ENCODE results near the gene XPNPEP3. TPM values are rescaled to one million over a fixed set of nuclear protein-coding genes. Genes with fewer than 3 reads are reported as not detected.
A peak's percentile ranks its signal among the peaks of the same experiment; 100 is the strongest.

Gene XPNPEP3
- polyA plus RNA-seq, 1 donor (not counting 4 experiments of a cell fraction or from before 2014, with no cell fraction given): 21.1 TPM

DNA sequence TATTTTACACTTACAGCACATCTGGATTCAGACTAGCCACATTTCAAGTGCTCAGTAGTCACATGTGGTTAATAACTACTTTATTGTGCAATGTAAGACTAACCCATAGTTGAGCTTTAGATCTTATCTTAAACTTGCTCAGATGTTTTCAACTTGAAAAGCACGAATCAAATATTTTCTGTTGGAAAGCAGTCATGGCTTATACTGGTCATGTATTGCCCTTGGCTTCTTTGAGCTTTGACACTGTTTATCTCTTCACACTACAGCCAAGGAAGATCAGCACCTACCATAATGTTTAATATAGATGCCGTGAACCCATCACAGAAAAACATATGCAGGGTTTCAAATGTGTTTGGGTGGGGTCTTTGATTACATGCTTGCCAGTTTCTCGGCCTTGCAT, 98.6 kb downstream of the XPNPEP3 start:
- dilution Hi-C loops (cut with MboI; ENCODE audit: extremely low pct_ligation_motif_present, low sequenced_read_pairs): no loop called here
- H3K79me2 ChIP-seq (ENCODE audit: control insufficient read depth, insufficient read depth, low read length): peaks cover 83% of the 10 kb centered on the region
- H3K9me3 ChIP-seq (ENCODE audit: control insufficient read depth, low read depth, low read length): no peaks in the 10 kb centered on the region
- no peak overlapping the region for H3K9ac ChIP-seq (ENCODE audit: control insufficient read depth, extremely low read depth, insufficient read depth, low read length)
- H3K4me2 ChIP-seq (ENCODE audit: control insufficient read depth, extremely low read depth, insufficient read depth, low read depth, low read length): no peak overlapping the region
- no peak for TF ChIP-seq EZH2 (IDR thresholded peaks at IDR 0.05; ENCODE audit: low read length)
- TF ChIP-seq, protein P1, sequence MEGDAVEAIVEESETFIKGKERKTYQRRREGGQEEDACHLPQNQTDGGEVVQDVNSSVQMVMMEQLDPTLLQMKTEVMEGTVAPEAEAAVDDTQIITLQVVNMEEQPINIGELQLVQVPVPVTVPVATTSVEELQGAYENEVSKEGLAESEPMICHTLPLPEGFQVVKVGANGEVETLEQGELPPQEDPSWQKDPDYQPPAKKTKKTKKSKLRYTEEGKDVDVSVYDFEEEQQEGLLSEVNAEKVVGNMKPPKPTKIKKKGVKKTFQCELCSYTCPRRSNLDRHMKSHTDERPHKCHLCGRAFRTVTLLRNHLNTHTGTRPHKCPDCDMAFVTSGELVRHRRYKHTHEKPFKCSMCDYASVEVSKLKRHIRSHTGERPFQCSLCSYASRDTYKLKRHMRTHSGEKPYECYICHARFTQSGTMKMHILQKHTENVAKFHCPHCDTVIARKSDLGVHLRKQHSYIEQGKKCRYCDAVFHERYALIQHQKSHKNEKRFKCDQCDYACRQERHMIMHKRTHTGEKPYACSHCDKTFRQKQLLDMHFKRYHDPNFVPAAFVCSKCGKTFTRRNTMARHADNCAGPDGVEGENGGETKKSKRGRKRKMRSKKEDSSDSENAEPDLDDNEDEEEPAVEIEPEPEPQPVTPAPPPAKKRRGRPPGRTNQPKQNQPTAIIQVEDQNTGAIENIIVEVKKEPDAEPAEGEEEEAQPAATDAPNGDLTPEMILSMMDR (optimal IDR thresholded peaks at IDR 0.05 in 1 of 3, IDR thresholded peaks at IDR 0.05 in 1 of 3, conservative IDR thresholded peaks at IDR 0.05 in 1 of 3; ENCODE audit: extremely low read depth in 1 of 3, insufficient read depth in 2 of 3, low read length in 3 of 3): no peak
- no peaks in the 10 kb centered on the region for H3K27me3 ChIP-seq (ENCODE audit: control insufficient read depth, extremely low read depth, insufficient read depth, low read length)
- H3K4me3 ChIP-seq (ENCODE audit: control insufficient read depth in 2 of 3, extremely low read depth in 1 of 3, insufficient read depth in 2 of 3, low read depth in 1 of 3, low read length in 3 of 3): no peak overlapping the region
- peaks cover 4 to 21% of the 10 kb centered on the region in 2 experiments for H3K36me3 ChIP-seq (ENCODE audit: control insufficient read depth in 2 of 2, extremely low read depth in 1 of 2, insufficient read depth in 2 of 2, low read length in 2 of 2)
- FAIRE-seq: no peak
- no peak for DNase-seq (ENCODE audit: low read depth, low spot score)
- H3K27ac ChIP-seq (ENCODE audit: control insufficient read depth, insufficient read depth, low read length): peak overlapping the region; percentile 20
- no peaks in the 10 kb centered on the region for H3K9me1 ChIP-seq (ENCODE audit: control insufficient read depth, extremely low read depth, insufficient read depth, low read length)
- peaks cover 3% of the 10 kb centered on the region for H4K20me1 ChIP-seq (ENCODE audit: control insufficient read depth, extremely low read depth, insufficient read depth, low read length)
- H2AFZ ChIP-seq (ENCODE audit: control insufficient read depth, low read length): no peak overlapping the region
- H3K4me1 ChIP-seq (ENCODE audit: control insufficient read depth, extremely low read depth, insufficient read depth, low read length): peaks cover 18% of the 10 kb centered on the region

DNA sequence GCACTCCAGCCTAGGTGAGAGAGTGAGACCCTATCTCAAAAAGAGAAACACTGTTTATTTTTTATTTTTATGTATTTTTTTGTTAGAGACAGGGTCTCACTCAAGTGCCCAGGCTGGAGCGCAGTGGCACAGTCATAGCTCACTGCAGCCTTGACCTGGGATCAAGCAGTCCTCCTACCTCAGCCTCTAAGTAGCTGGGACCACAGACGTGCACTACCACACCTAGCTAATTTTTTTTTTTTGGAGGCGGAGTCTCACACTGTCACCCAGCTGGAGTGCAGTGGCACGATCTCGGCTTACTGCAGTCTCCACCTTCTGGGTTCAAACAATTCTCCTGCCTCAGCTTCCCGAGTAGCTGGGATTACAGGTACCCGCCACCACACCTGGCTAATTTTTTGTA, 100.7 kb downstream of the XPNPEP3 start:
- no peak for TF ChIP-seq EZH2 (IDR thresholded peaks at IDR 0.05; ENCODE audit: low read length)
- TF ChIP-seq, protein P1 (optimal IDR thresholded peaks at IDR 0.05 in 1 of 3, IDR thresholded peaks at IDR 0.05 in 1 of 3, conservative IDR thresholded peaks at IDR 0.05 in 1 of 3; ENCODE audit: extremely low read depth in 1 of 3, insufficient read depth in 2 of 3, low read length in 3 of 3): no peak
- FAIRE-seq: no peak
- H2AFZ ChIP-seq (ENCODE audit: control insufficient read depth, low read length): no peak overlapping the region

More for the DNA sequence above, 100.7 kb downstream of the XPNPEP3 start:
- dilution Hi-C loops (cut with MboI; ENCODE audit: extremely low pct_ligation_motif_present, low sequenced_read_pairs): no loop called here
- H3K4me1 ChIP-seq (ENCODE audit: control insufficient read depth, extremely low read depth, insufficient read depth, low read length): peaks cover 15% of the 10 kb centered on the region
- no peaks in the 10 kb centered on the region for H3K9me1 ChIP-seq (ENCODE audit: control insufficient read depth, extremely low read depth, insufficient read depth, low read length)
- no peak overlapping the region for H3K4me2 ChIP-seq (ENCODE audit: control insufficient read depth, extremely low read depth, insufficient read depth, low read depth, low read length)
- peaks cover 86% of the 10 kb centered on the region for H3K79me2 ChIP-seq (ENCODE audit: control insufficient read depth, insufficient read depth, low read length)
- no peak for DNase-seq (ENCODE audit: low read depth, low spot score)
- H3K27ac ChIP-seq (ENCODE audit: control insufficient read depth, insufficient read depth, low read length): no peak overlapping the region
- H3K4me3 ChIP-seq (ENCODE audit: control insufficient read depth in 2 of 3, extremely low read depth in 1 of 3, insufficient read depth in 2 of 3, low read depth in 1 of 3, low read length in 3 of 3): no peak overlapping the region
- H3K9me3 ChIP-seq (ENCODE audit: control insufficient read depth, low read depth, low read length): no peaks in the 10 kb centered on the region
- H4K20me1 ChIP-seq (ENCODE audit: control insufficient read depth, extremely low read depth, insufficient read depth, low read length): peaks cover 3% of the 10 kb centered on the region
- no peak overlapping the region for H3K9ac ChIP-seq (ENCODE audit: control insufficient read depth, extremely low read depth, insufficient read depth, low read length)
- H3K36me3 ChIP-seq (ENCODE audit: control insufficient read depth in 2 of 2, extremely low read depth in 1 of 2, insufficient read depth in 2 of 2, low read length in 2 of 2): peaks cover 4 to 21% of the 10 kb centered on the region in 2 experiments
- H3K27me3 ChIP-seq (ENCODE audit: control insufficient read depth, extremely low read depth, insufficient read depth, low read length): no peaks in the 10 kb centered on the region

Data from keratinocyte (primary cell).